SK-N-SH treated with all-trans-retinoic acid at 6 μM for 48 hours (cell line): ENCODE data around the gene MCUB.
"Not testable (repeated sequence)": the region's sequence is repeated elsewhere in the genome, so short reads cannot be mapped to it uniquely, and the experiment has no call there.

Experiments
- ATAC-seq: fragments of 200-7000 bp; cut with Tn5 transposase; 3 replicates; pipeline ENCODE4 v1.9.1; 2020; ENCODE audit warnings: mild to moderate bottlenecking, moderate library complexity
- ARNTL ChIP-seq: fragments of 450-650 bp; formaldehyde crosslinking; IDR thresholded peaks from 2 replicates; pipeline ENCODE4 v1.5.0; 2020; ENCODE audit warnings: low read depth, mild to moderate bottlenecking, moderate library complexity, borderline replicate concordance
- BACH2 ChIP-seq: fragments of 250-450 bp; sonication (Bioruptor Pico); IDR thresholded peaks from 2 replicates; pipeline ENCODE4 v1.9.0; 2021; ENCODE audit warnings: mild to moderate bottlenecking, borderline replicate concordance
- CREB5 ChIP-seq: fragments of 250-450 bp; sonication (Bioruptor Pico); IDR thresholded peaks from 2 replicates; pipeline ENCODE4 v1.5.1; 2020; ENCODE audit warnings: low read depth, mild to moderate bottlenecking, moderate library complexity
- CSRNP3 ChIP-seq: fragments of 250-450 bp; sonication (Bioruptor Pico); IDR thresholded peaks from 2 replicates; pipeline ENCODE4 v1.5.1; 2021; ENCODE audit warnings: mild to moderate bottlenecking, moderate library complexity
- ESRRG ChIP-seq: fragments of 250-450 bp; sonication (Bioruptor Pico); IDR thresholded peaks from 2 replicates; pipeline ENCODE4 v1.6.1; 2021; ENCODE audit warnings: mild to moderate bottlenecking
- GLIS3 ChIP-seq: fragments of 250-450 bp; sonication (Bioruptor Pico); IDR thresholded peaks from 2 replicates; pipeline ENCODE4 v1.5.0; 2020; ENCODE audit warnings: mild to moderate bottlenecking, moderate library complexity
- ISL1 ChIP-seq: fragments of 250-450 bp; sonication (Bioruptor Pico); IDR thresholded peaks from 2 replicates; pipeline ENCODE4 v2.1.2; 2022; ENCODE audit warnings: mild to moderate bottlenecking, moderate library complexity
- OSR1 ChIP-seq: fragments of 250-450 bp; sonication (Bioruptor Pico); IDR thresholded peaks from 2 replicates; pipeline ENCODE4 v1.8.0; 2022; ENCODE audit warnings: moderate library complexity, mild to moderate bottlenecking, inconsistent platforms
- POU6F1 ChIP-seq: fragments of 250-450 bp; sonication (Bioruptor Pico); IDR thresholded peaks from 2 replicates; pipeline ENCODE4 v1.8.0; 2021; ENCODE audit warnings: low read depth, mild to moderate bottlenecking, moderate library complexity, borderline replicate concordance
- PPARA ChIP-seq: fragments of 250-450 bp; sonication (Bioruptor Pico); IDR thresholded peaks from 2 replicates; pipeline ENCODE4 v1.5.0; 2020; ENCODE audit warnings: mild to moderate bottlenecking, borderline replicate concordance
- RARB ChIP-seq: fragments of 250-450 bp; sonication (Bioruptor Pico); IDR thresholded peaks from 2 replicates; pipeline ENCODE4 v1.8.0; 2021; ENCODE audit warnings: mild to moderate bottlenecking, moderate library complexity
- SNAI2 ChIP-seq: fragments of 250-450 bp; sonication (Bioruptor Pico); IDR thresholded peaks from 2 replicates; pipeline ENCODE4 v1.5.0; 2020; ENCODE audit warnings: mild to moderate bottlenecking, moderate library complexity
- TOX ChIP-seq: fragments of 250-450 bp; sonication (Bioruptor Pico); IDR thresholded peaks from 2 replicates; pipeline ENCODE4 v1.8.0; 2021; ENCODE audit warnings: mild to moderate bottlenecking, moderate library complexity, borderline replicate concordance
- TSHZ2 ChIP-seq: fragments of 250-450 bp; sonication (Bioruptor Pico); IDR thresholded peaks from 2 replicates; pipeline ENCODE4 v1.5.0; 2020; ENCODE audit warnings: mild to moderate bottlenecking, moderate library complexity
- ZC3H10 ChIP-seq: fragments of 250-450 bp; sonication (Bioruptor Pico); IDR thresholded peaks from 2 replicates; pipeline ENCODE4 v1.5.1; 2021; ENCODE audit warnings: mild to moderate bottlenecking, moderate library complexity
- ZFP3 ChIP-seq: fragments of 250-450 bp; sonication (Bioruptor Pico); IDR thresholded peaks from 2 replicates; pipeline ENCODE4 v1.5.0; 2020; ENCODE audit warnings: mild to moderate bottlenecking, moderate library complexity
- ZFP30 ChIP-seq: fragments of 450-650 bp; formaldehyde crosslinking; IDR thresholded peaks from 2 replicates; pipeline ENCODE4 v1.5.0; 2022; ENCODE audit warnings: mild to moderate bottlenecking, moderate library complexity
- ZNF565 ChIP-seq: fragments of 450-650 bp; formaldehyde crosslinking; conservative IDR thresholded peaks from 2 replicates; pipeline ENCODE4 v1.5.0; 2020; ENCODE audit warnings: low read depth, mild to moderate bottlenecking, moderate library complexity
- ZNF70 ChIP-seq: fragments of 450-650 bp; formaldehyde crosslinking; IDR thresholded peaks from 2 replicates; pipeline ENCODE4 v1.5.0; 2020; ENCODE audit warnings: mild to moderate bottlenecking, moderate library complexity
- ZNF8 ChIP-seq: fragments of 450-650 bp; formaldehyde crosslinking; IDR thresholded peaks from 2 replicates; pipeline ENCODE4 v1.5.0; 2020; ENCODE audit warnings: mild to moderate bottlenecking, moderate library complexity

The MCUB gene

GRCh38 chr4:109552237-109552636, 7.8 kb upstream of the MCUB start:
- no peak for ATAC-seq
- TF ChIP-seq ZNF8 (CRISPR knock-in tag), result no peak

- no peak for TF ChIP-seq BACH2
- TF ChIP-seq ESRRG (CRISPR knock-in tag), result no peak
- TF ChIP-seq ZNF565 (CRISPR knock-in tag), result no peak
- no peak for ATAC-seq
Measured at GRCh38 chr4:109553130-109553529, 6.9 kb upstream of the MCUB start.

- no peak for TF ChIP-seq BACH2
- TF ChIP-seq, all 23 proteins: peak for 0
- ATAC-seq, result peak; percentile 9
Measured at GRCh38 chr4:109554971-109555370, 5.1 kb upstream of the MCUB start.

- TF ChIP-seq ISL1 (CRISPR knock-in tag) (no peak), ZC3H10 (CRISPR knock-in tag) (no peak), ESRRG (CRISPR knock-in tag) (no peak), TOX (no peak), SNAI2 (CRISPR knock-in tag) (no peak), OSR1 (no peak), ZFP30 (CRISPR knock-in tag) (no peak), RARB (CRISPR knock-in tag) (no peak), ZNF70 (CRISPR knock-in tag) (no peak), ARNTL (CRISPR knock-in tag) (no peak), TSHZ2 (CRISPR knock-in tag) (no peak), ZFP3 (no peak), GLIS3 (CRISPR knock-in tag) (no peak), POU6F1 (CRISPR knock-in tag) (no peak), BACH2 (no peak), ZNF8 (CRISPR knock-in tag) (no peak), CSRNP3 (CRISPR knock-in tag) (no peak), CREB5 (CRISPR knock-in tag) (no peak)
- ATAC-seq, result no peak
Measured at GRCh38 chr4:109557433-109557832, 2.6 kb upstream of the MCUB start.

GRCh38 chr4:109558095-109558494, 2.0 kb upstream of the MCUB start:
- ATAC-seq, result not testable (repeated sequence)

- peak; percentile 53 for ATAC-seq
- TF ChIP-seq ZFP3 (no peak), ISL1 (CRISPR knock-in tag) (no peak), TSHZ2 (CRISPR knock-in tag) (no peak), CREB5 (CRISPR knock-in tag) (no peak), BACH2 (no peak), ZNF565 (CRISPR knock-in tag) (no peak), PPARA (CRISPR knock-in tag) (no peak), RARB (CRISPR knock-in tag) (no peak), ZNF70 (CRISPR knock-in tag) (no peak), OSR1 (no peak), POU6F1 (CRISPR knock-in tag) (no peak)
Measured at GRCh38 chr4:109559625-109559982, 442 bp upstream of the MCUB start.
